ENCODE measurements around the gene MYH9. TPM values are rescaled to one million over a fixed set of nuclear protein-coding genes. Genes with fewer than 3 reads are reported as not detected.

MYH9 gene
- total RNA-seq, 1 experiment from 2014 or later = 258 TPM

GRCh38 chr22:36366291-36366708 is 21.5 kb downstream of the MYH9 start:
- Histone ChIP-seq H3K79me2 (ENCODE audit: insufficient read depth, low read length) (peaks cover 100% of the 10 kb centered on the region), H4K20me1 (ENCODE audit: insufficient read depth) (peaks cover 26% of the 10 kb centered on the region; the same call in 1 of the 2 replicates), H3K4me1 (ENCODE audit: control insufficient read depth in 1 of 2, insufficient read depth in 2 of 2, low read length in 2 of 2) (peaks cover 91 to 100% of the 10 kb centered on the region in 2 experiments), H3K4me3 (replicated peaks in 1 of 2; ENCODE audit: low read depth in 1 of 2, low read length in 2 of 2) (no peak overlapping the region), H2AFZ (ENCODE audit: low read depth, low read length, poor library complexity, severe bottlenecking) (no peak overlapping the region), H3K27ac (ENCODE audit: low read depth, low read length) (no peak overlapping the region), H3K4me2 (ENCODE audit: low read length) (peak overlapping the region; percentile 74), H3K27me3 (ENCODE audit: insufficient read depth, low read length) (no peaks in the 10 kb centered on the region), H3K9ac (ENCODE audit: low read length) (no peak overlapping the region), H3K9me3 (ENCODE audit: control insufficient read depth in 1 of 2, insufficient read depth in 1 of 2, low read depth in 1 of 2, low read length in 2 of 2) (no peaks in the 10 kb centered on the region), H3K9me2 (ENCODE audit: insufficient read depth) (no peaks in the 10 kb centered on the region), H3K36me3 (ENCODE audit: control insufficient read depth in 1 of 2, insufficient read depth in 2 of 2, low read length in 2 of 2) (peaks cover 0 to 10% of the 10 kb centered on the region in 2 experiments; a peak in 1 of 4 replicates)
- ChIA-PET POLR2A (no interaction called here), RAD21 (ENCODE audit: low non-redundant PET in 1 of 2, low total read pairs in 2 of 2, uncharacterized antibody in 2 of 2, unreplicated experiment in 2 of 2) (no interaction called here), CTCF (no interaction called here)
- no TSS peak for BruUV-seq (replicated peaks)
- ATAC-seq (no peak), DNase-seq (ENCODE audit: low read depth, low spot score) (no peak)
- TF ChIP-seq ZFX (IDR thresholded peaks at IDR 0.05) (no peak), SP1 (IDR thresholded peaks at IDR 0.05; ENCODE audit: low read depth) (no peak)
- intact Hi-C loops (cut with micrococcal nuclease) = no loop called here

- BruUV-seq (replicated peaks) = no TSS peak
- Histone ChIP-seq H3K9me2 (ENCODE audit: insufficient read depth) (no peaks in the 10 kb centered on the region), H3K79me2 (ENCODE audit: insufficient read depth, low read length) (peaks cover 99% of the 10 kb centered on the region), H3K9me3 (ENCODE audit: control insufficient read depth in 1 of 2, insufficient read depth in 1 of 2, low read depth in 1 of 2, low read length in 2 of 2) (no peaks in the 10 kb centered on the region), H3K36me3 (ENCODE audit: control insufficient read depth in 1 of 2, insufficient read depth in 2 of 2, low read length in 2 of 2) (peaks cover 0 to 10% of the 10 kb centered on the region in 2 experiments; a peak in 1 of 4 replicates), H3K4me2 (ENCODE audit: low read length) (peak overlapping the region; percentile 74), H4K20me1 (ENCODE audit: insufficient read depth) (peaks cover 20% of the 10 kb centered on the region; the same call in 1 of the 2 replicates), H2AFZ (ENCODE audit: low read depth, low read length, poor library complexity, severe bottlenecking) (no peak overlapping the region), H3K27me3 (ENCODE audit: insufficient read depth, low read length) (no peaks in the 10 kb centered on the region), H3K4me3 (replicated peaks in 1 of 2; ENCODE audit: low read depth in 1 of 2, low read length in 2 of 2) (peak overlapping the region; percentile 5 to 14; a peak in 1 of 4 replicates), H3K27ac (ENCODE audit: low read depth, low read length) (peak overlapping the region; percentile 37; the same call in 1 of the 2 replicates), H3K9ac (ENCODE audit: low read length) (peak overlapping the region; percentile 31; the same call in 1 of the 2 replicates), H3K4me1 (ENCODE audit: control insufficient read depth in 1 of 2, insufficient read depth in 2 of 2, low read length in 2 of 2) (peaks cover 88 to 100% of the 10 kb centered on the region in 2 experiments)
- ChIA-PET CTCF (interaction anchor here (0.7 to 1.3 kb wide), 5 partner anchors 8 to 202 kb away, joined by 3 to 5 read pairs (median 4); partner anchors contain the start of gene MYH9), POLR2A (interaction anchor here (0.8 to 2.1 kb wide), 6 partner anchors 10 to 117 kb away, joined by 3 to 8 read pairs (median 6); partner anchors contain the start of genes MYH9 and TXN2), RAD21 (ENCODE audit: low non-redundant PET in 1 of 2, low total read pairs in 2 of 2, uncharacterized antibody in 2 of 2, unreplicated experiment in 2 of 2) (no interaction called here)
- DNase-seq (ENCODE audit: low read depth, low spot score) (peak; percentile 76), ATAC-seq (peak; percentile 67)
- intact Hi-C loops (cut with micrococcal nuclease) = no loop called here
- TF ChIP-seq ATF3 (IDR thresholded peaks at IDR 0.05) (no peak), POLR2AphosphoS5 (IDR thresholded peaks at IDR 0.05; ENCODE audit: low read depth, low read length) (no peak), EZH2 (IDR thresholded peaks at IDR 0.05) (no peak), TCF7L2 (IDR thresholded peaks at IDR 0.05; ENCODE audit: borderline replicate concordance, extremely low read depth, insufficient read depth, insufficient read length) (peak; percentile 27), ZNF274 (IDR thresholded peaks at IDR 0.05; ENCODE audit: low read depth, low read length) (no peak), RAD21 (IDR thresholded peaks at IDR 0.05; ENCODE audit: low read depth) (no peak), ELF1 (IDR thresholded peaks at IDR 0.05; ENCODE audit: borderline replicate concordance, low read depth) (no peak), SRF (IDR thresholded peaks at IDR 0.05; ENCODE audit: low read depth) (no peak), EZH2phosphoT487 (IDR thresholded peaks at IDR 0.05; ENCODE audit: borderline replicate concordance) (no peak), EGR1 (IDR thresholded peaks at IDR 0.05; ENCODE audit: low read depth) (no peak), JUND (IDR thresholded peaks at IDR 0.05) (peak; percentile 62), FOSL1 (IDR thresholded peaks at IDR 0.05; ENCODE audit: low read depth) (peak; percentile 81), CBX3 (IDR thresholded peaks at IDR 0.05; ENCODE audit: low read depth) (no peak), ZBTB33 (IDR thresholded peaks at IDR 0.05; ENCODE audit: extremely low read depth, insufficient replicate concordance, low read length) (no peak), CEBPB (IDR thresholded peaks at IDR 0.05; ENCODE audit: low read depth) (no peak), ZFX (IDR thresholded peaks at IDR 0.05) (no peak), SP1 (IDR thresholded peaks at IDR 0.05; ENCODE audit: low read depth) (peak; percentile 63), POLR2A (IDR thresholded peaks at IDR 0.05; ENCODE audit: borderline replicate concordance, extremely low read depth, insufficient read depth, insufficient read length) (no peak), MAX (IDR thresholded peaks at IDR 0.05) (no peak)
These were observed 22.8 kb downstream of the MYH9 start for GRCh38 chr22:36365020-36365411.

Data from HCT116 (cell line).